ENCODE data around the gene MFNG.

Gene MFNG

GRCh38 chr22:37459206-37459605 is 27.0 kb downstream of the MFNG start:
- Histone ChIP-seq H3K9me3 (ENCODE audit: control insufficient read depth, insufficient read depth, low read depth, low read length) (no peaks in the 10 kb centered on the region), H3K4me1 (ENCODE audit: control insufficient read depth, insufficient read depth, low read length) (0 out of 2 replicates have a peak, but pooled peaks cover 4% of the 10 kb centered on the region), H3K27ac (ENCODE audit: extremely low read depth, low read depth, low read length) (no peak overlapping the region), H3K36me3 (ENCODE audit: control insufficient read depth in 2 of 2, insufficient read depth in 1 of 2, low read length in 2 of 2) (no peaks in the 10 kb centered on the region), H3K4me3 (ENCODE audit: low read depth, low read length) (no peak overlapping the region)
- ChIA-PET POLR2A (no interaction called here), CTCF (interaction anchor here (0.5 to 6.2 kb wide), 20 partner anchors 8 to 243 kb away, joined by 3 to 273 read pairs (median 8); no protein-coding TSS in a partner anchor)
- TF ChIP-seq ZNF341 (tag by site-specific recombination; IDR thresholded peaks at IDR 0.05; ENCODE audit: low read depth) (no peak), ZNF148 (tag by site-specific recombination; IDR thresholded peaks at IDR 0.05; ENCODE audit: borderline replicate concordance) (no peak), ZNF48 (tag by site-specific recombination; IDR thresholded peaks at IDR 0.05) (no peak), INSM2 (tag by site-specific recombination; IDR thresholded peaks at IDR 0.05) (no peak), ZNF549 (tag by site-specific recombination; IDR thresholded peaks at IDR 0.05) (no peak), ZNF426 (tag by site-specific recombination; IDR thresholded peaks at IDR 0.05) (no peak), ZNF404 (tag by site-specific recombination; IDR thresholded peaks at IDR 0.05) (no peak), ZNF175 (tag by site-specific recombination; IDR thresholded peaks at IDR 0.05) (no peak), ZNF155 (tag by site-specific recombination; IDR thresholded peaks at IDR 0.05) (no peak), ZNF146 (tag by site-specific recombination; IDR thresholded peaks at IDR 0.05) (no peak), ZNF274 (IDR thresholded peaks at IDR 0.05; ENCODE audit: low read length) (no peak), ZNF274 (tag by site-specific recombination; IDR thresholded peaks at IDR 0.05; ENCODE audit: borderline replicate concordance) (no peak), ZFP41 (tag by site-specific recombination; IDR thresholded peaks at IDR 0.05; ENCODE audit: borderline replicate concordance) (no peak), ZNF521 (tag by site-specific recombination; IDR thresholded peaks at IDR 0.05) (no peak), OVOL3 (tag by site-specific recombination; IDR thresholded peaks at IDR 0.05) (no peak), ZBTB17 (tag by site-specific recombination; IDR thresholded peaks at IDR 0.05) (no peak), ZFP3 (tag by site-specific recombination; IDR thresholded peaks at IDR 0.05; ENCODE audit: low read depth) (no peak)
- TF ChIP-seq, protein P1, sequence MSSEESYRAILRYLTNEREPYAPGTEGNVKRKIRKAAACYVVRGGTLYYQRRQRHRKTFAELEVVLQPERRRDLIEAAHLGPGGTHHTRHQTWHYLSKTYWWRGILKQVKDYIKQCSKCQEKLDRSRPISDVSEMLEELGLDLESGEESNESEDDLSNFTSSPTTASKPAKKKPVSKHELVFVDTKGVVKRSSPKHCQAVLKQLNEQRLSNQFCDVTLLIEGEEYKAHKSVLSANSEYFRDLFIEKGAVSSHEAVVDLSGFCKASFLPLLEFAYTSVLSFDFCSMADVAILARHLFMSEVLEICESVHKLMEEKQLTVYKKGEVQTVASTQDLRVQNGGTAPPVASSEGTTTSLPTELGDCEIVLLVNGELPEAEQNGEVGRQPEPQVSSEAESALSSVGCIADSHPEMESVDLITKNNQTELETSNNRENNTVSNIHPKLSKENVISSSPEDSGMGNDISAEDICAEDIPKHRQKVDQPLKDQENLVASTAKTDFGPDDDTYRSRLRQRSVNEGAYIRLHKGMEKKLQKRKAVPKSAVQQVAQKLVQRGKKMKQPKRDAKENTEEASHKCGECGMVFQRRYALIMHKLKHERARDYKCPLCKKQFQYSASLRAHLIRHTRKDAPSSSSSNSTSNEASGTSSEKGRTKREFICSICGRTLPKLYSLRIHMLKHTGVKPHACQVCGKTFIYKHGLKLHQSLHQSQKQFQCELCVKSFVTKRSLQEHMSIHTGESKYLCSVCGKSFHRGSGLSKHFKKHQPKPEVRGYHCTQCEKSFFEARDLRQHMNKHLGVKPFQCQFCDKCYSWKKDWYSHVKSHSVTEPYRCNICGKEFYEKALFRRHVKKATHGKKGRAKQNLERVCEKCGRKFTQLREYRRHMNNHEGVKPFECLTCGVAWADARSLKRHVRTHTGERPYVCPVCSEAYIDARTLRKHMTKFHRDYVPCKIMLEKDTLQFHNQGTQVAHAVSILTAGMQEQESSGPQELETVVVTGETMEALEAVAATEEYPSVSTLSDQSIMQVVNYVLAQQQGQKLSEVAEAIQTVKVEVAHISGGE (tag by site-specific recombination; conservative IDR thresholded peaks at IDR 0.05; ENCODE audit: low read depth), result no peak
- TF ChIP-seq, protein P2, sequence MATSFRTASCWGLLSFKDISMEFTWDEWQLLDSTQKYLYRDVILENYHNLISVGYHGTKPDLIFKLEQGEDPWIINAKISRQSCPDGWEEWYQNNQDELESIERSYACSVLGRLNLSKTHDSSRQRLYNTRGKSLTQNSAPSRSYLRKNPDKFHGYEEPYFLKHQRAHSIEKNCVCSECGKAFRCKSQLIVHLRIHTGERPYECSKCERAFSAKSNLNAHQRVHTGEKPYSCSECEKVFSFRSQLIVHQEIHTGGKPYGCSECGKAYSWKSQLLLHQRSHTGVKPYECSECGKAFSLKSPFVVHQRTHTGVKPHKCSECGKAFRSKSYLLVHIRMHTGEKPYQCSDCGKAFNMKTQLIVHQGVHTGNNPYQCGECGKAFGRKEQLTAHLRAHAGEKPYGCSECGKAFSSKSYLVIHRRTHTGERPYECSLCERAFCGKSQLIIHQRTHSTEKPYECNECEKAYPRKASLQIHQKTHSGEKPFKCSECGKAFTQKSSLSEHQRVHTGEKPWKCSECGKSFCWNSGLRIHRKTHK (tag by site-specific recombination; IDR thresholded peaks at IDR 0.05), result no peak
